Umbilical cord (tissue), 1 donor: ENCODE measurements around the gene BRAF. TPM values are rescaled to one million over a fixed set of nuclear protein-coding genes. Genes with fewer than 3 reads are reported as not detected.

Experiments
- total RNA-seq: library from RNA; depleted of rRNA; stranded (reverse); fragments of >200 nt; gene quantifications from one replicate; pipeline ENCODE4 v1.2.3, GENCODE V29; 2014; ENCODE audit warnings: low replicate concordance; ENCODE audit not compliant: insufficient read depth

BRAF gene
- total RNA-seq, 1 donor from 2014 or later, result 61.2 TPM

Other genes with a start within 250 kb of the BRAF start
- 65.7 TPM for gene NDUFB2, start 228.2 kb downstream of the BRAF start, total RNA-seq
- gene MRPS33, start 90.0 kb upstream of the BRAF start, total RNA-seq, result 26.5 TPM
- 2.2 TPM for gene TMEM178B, start 149.1 kb upstream of the BRAF start, total RNA-seq